B cell (primary cell): ENCODE measurements around the gene DENND1A. TPM values are rescaled to one million over a fixed set of nuclear protein-coding genes. Genes with fewer than 3 reads are reported as not detected.

ENCODE experiments used
- ATAC-seq: fragments of 200-7000 bp; cut with Tn5 transposase; one replicate; pipeline ENCODE4 v1.10.0; 2021; ENCODE audit warnings: low read depth, mild to moderate bottlenecking, moderate number of reproducible peaks, moderate library complexity
- CTCF ChIA-PET: fragments of 350-600 bp; sonication (Branson Sonifier 250); formaldehyde crosslinking; loops from one replicate; lab custom pipeline; 2021; ENCODE audit warnings: antibody characterized with exemption, inconsistent platforms; lab: Charles Lee
- POLR2A ChIA-PET: fragments of 350-600 bp; sonication (Branson Sonifier 250); formaldehyde crosslinking; loops from one replicate; lab custom pipeline; 2021; ENCODE audit warnings: antibody characterized with exemption; lab: Charles Lee
- DNase-seq: peaks from one replicate; pipeline ENCODE4 v3.0.0; 2013
- H2AFZ ChIP-seq: 2 replicates; pipeline ENCODE4 v1.6.1; 2012; ENCODE audit warnings: mild to moderate bottlenecking, low read depth, low read length; ENCODE audit not compliant: insufficient read depth, poor library complexity, severe bottlenecking
- H3K27ac ChIP-seq, 2 donors: 1 replicate in 1 of 2; 2 replicates in 1 of 2; pipeline ENCODE4 v1.5.1; 2012 to 2013; ENCODE audit warnings: low read length in 2 of 2, mild to moderate bottlenecking in 2 of 2, moderate library complexity in 1 of 2
- H3K27me3 ChIP-seq, 4 experiments: fragments of 200-600 bp in 1 of 4; sonication (generic) in 1 of 4; replicated peaks in 1 of 4; 1 replicate in 2 of 4; 2 replicates in 2 of 4; pipeline versions ENCODE4 v1.6.1 to v1.7.0; 2013 to 2016; ENCODE audit warnings: low read length in 3 of 4, mild to moderate bottlenecking in 2 of 4, mixed read lengths in 1 of 4, moderate library complexity in 1 of 4; ENCODE audit not compliant: insufficient read depth in 4 of 4, control insufficient read depth in 3 of 4; ENCODE audit errors: control extremely low read depth in 1 of 4
- H3K36me3 ChIP-seq, 2 experiments: replicated peaks in 1 of 2; 1 replicate in 1 of 2; 2 replicates in 1 of 2; pipeline versions ENCODE4 v1.6.1 to v1.7.1; 2013; ENCODE audit warnings: low read length in 1 of 2; ENCODE audit not compliant: insufficient read depth in 2 of 2, control insufficient read depth in 1 of 2; ENCODE audit errors: control extremely low read depth in 1 of 2, extremely low read depth in 1 of 2
- H3K4me1 ChIP-seq, 2 donors: fragments of 200-600 bp in 1 of 2; sonication (generic) in 1 of 2; 1 replicate in 1 of 2; 2 replicates in 1 of 2; pipeline versions ENCODE4 v1.5.1 to v1.6.1; 2013 to 2017; ENCODE audit warnings: low read length in 2 of 2; ENCODE audit not compliant: control insufficient read depth in 2 of 2, insufficient read depth in 2 of 2
- H3K4me2 ChIP-seq: replicated peaks from 2 replicates; pipeline ENCODE3; 2012; ENCODE audit warnings: mild to moderate bottlenecking, low read depth, low read length; ENCODE audit not compliant: poor library complexity, severe bottlenecking
- H3K4me3 ChIP-seq, 5 experiments: fragments of 200-600 bp in 1 of 5; sonication (generic) in 1 of 5; 1 replicate in 3 of 5; 2 replicates in 2 of 5; pipeline versions ENCODE4 v1.5.1 to v1.7.0; 2011 to 2016; ENCODE audit warnings: low read length in 4 of 5, mild to moderate bottlenecking in 4 of 5, low read depth in 2 of 5, control low read depth in 1 of 5, moderate library complexity in 1 of 5; ENCODE audit not compliant: insufficient read depth in 1 of 5; ENCODE audit errors: control extremely low read depth in 1 of 5, extremely low read depth in 1 of 5
- H3K79me2 ChIP-seq: fragments of 200-600 bp; sonication (generic); one replicate; pipeline ENCODE4 v1.6.0; 2016; ENCODE audit warnings: low read length; ENCODE audit not compliant: control insufficient read depth, insufficient read depth
- H3K9ac ChIP-seq: fragments of 200-600 bp; sonication (generic); 2 replicates; pipeline ENCODE4 v1.6.1; 2017; ENCODE audit warnings: mild to moderate bottlenecking, low read length, moderate library complexity
- H3K9me3 ChIP-seq, 3 donors: one replicate each; pipeline versions ENCODE4 v1.6.1 to v1.7.1; 2013; ENCODE audit warnings: low read length in 2 of 3; ENCODE audit not compliant: control insufficient read depth in 2 of 3, insufficient read depth in 1 of 3; ENCODE audit errors: control extremely low read depth in 1 of 3
- H4K20me1 ChIP-seq: 2 replicates; pipeline ENCODE4 v1.6.0; 2012; ENCODE audit warnings: mild to moderate bottlenecking, low read length; ENCODE audit not compliant: insufficient read depth, control insufficient read depth, poor library complexity, severe bottlenecking
- H3K27ac Mint-ChIP-seq: one replicate; pipeline ENCODE4 v1.8.0; 2021; ENCODE audit warnings: mixed read lengths
- H3K27me3 Mint-ChIP-seq: one replicate; pipeline ENCODE4 v1.8.0; 2021; ENCODE audit warnings: mixed read lengths
- H3K4me1 Mint-ChIP-seq: one replicate; pipeline ENCODE4 v1.8.0; 2021; ENCODE audit warnings: mixed read lengths
- H3K4me3 Mint-ChIP-seq: one replicate; pipeline ENCODE4 v1.8.0; 2021; ENCODE audit warnings: mixed read lengths
- H3K9me3 Mint-ChIP-seq: one replicate; pipeline ENCODE4 v1.8.0; 2022; ENCODE audit warnings: mixed read lengths; ENCODE audit not compliant: insufficient read depth
- EZH2 ChIP-seq: IDR thresholded peaks from 2 replicates; pipeline ENCODE4 v1.6.1; 2012; ENCODE audit warnings: borderline replicate concordance, low read depth, mild to moderate bottlenecking, moderate library complexity, low read length; ENCODE audit not compliant: insufficient read depth, poor library complexity, severe bottlenecking
- WGBS: methylation state at CpG from one replicate; pipeline ENCODE4 v1.1.5; 2013; ENCODE audit warnings: missing lambda C conversion rate; ENCODE audit not compliant: insufficient coverage; 5-methylcytosine and 5-hydroxymethylcytosine counted together
- intact Hi-C: fragments of 100-400 bp; cut with micrococcal nuclease; formaldehyde crosslinking; loops from one replicate; pipeline ENCODE4 v1.10.0; 2022
- polyA plus RNA-seq: library from polyadenylated mRNA; depleted of rRNA; stranded (reverse); fragments of >200 nt; gene quantifications from 2 replicates; pipeline ENCODE4 v1.2.3, GENCODE V29; 2012
- total RNA-seq, 2 donors: library from RNA; stranded (reverse); fragments of 120-200 nt in 1 of 2; gene quantifications; 1 replicate in 1 of 2; 2 replicates in 1 of 2; pipeline versions ENCODE4 v1.2.3 to v1.2.4, GENCODE V29; 2013 to 2022
- TF ChIP-seq, protein P1 (sequence below): fragments of 200-600 bp; IDR thresholded peaks from one replicate; pipeline ENCODE4 v1.8.0; 2022; ENCODE audit warnings: antibody characterized with exemption, mild to moderate bottlenecking

The DENND1A gene
- total and polyA plus RNA-seq, 2 donors (not counting 1 experiment from before 2014, with no cell fraction given): 10.8 to 26.0 TPM

DNA sequence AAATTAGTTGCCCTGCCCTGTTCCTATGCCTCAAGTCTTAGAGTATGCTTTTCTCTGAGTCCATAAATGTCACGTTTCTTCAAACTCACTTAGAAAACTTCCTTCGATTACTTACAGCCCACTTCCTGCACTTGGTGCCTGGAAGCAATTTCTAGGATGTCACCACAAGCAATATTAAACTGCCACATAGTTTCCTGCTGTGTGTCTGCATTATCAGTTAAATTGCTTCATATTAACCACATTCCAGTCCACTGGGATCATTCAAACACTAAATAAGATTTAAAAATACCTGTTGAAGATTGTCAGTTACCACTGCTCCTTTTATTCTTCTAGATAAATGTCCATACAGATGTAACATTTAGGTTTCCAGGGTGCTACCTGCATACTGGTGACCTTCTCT is 4.1 kb downstream of the DENND1A start:
- Histone ChIP-seq H3K9me3 (peaks cover 0 to 3% (median 0%) of the 10 kb centered on the region in 3 donors), H3K4me3 (no peak overlapping the region), H3K36me3 (peaks cover 0 to 3% of the 10 kb centered on the region in 2 experiments), H3K27me3 (no peaks in the 10 kb centered on the region), H4K20me1 (peaks cover 5% of the 10 kb centered on the region), H3K4me2 (no peak overlapping the region), H2AFZ (no peak overlapping the region), H3K79me2 (peaks cover 47% of the 10 kb centered on the region), H3K9ac (no peak overlapping the region), H3K27ac (no peak overlapping the region), H3K4me1 (peaks cover 23 to 27% of the 10 kb centered on the region in 2 donors)
- no peak overlapping the region for H3K4me3 Mint-ChIP-seq
- no peaks in the 10 kb centered on the region for H3K9me3 Mint-ChIP-seq
- TF ChIP-seq EZH2: no peak
- TF ChIP-seq, protein P1, sequence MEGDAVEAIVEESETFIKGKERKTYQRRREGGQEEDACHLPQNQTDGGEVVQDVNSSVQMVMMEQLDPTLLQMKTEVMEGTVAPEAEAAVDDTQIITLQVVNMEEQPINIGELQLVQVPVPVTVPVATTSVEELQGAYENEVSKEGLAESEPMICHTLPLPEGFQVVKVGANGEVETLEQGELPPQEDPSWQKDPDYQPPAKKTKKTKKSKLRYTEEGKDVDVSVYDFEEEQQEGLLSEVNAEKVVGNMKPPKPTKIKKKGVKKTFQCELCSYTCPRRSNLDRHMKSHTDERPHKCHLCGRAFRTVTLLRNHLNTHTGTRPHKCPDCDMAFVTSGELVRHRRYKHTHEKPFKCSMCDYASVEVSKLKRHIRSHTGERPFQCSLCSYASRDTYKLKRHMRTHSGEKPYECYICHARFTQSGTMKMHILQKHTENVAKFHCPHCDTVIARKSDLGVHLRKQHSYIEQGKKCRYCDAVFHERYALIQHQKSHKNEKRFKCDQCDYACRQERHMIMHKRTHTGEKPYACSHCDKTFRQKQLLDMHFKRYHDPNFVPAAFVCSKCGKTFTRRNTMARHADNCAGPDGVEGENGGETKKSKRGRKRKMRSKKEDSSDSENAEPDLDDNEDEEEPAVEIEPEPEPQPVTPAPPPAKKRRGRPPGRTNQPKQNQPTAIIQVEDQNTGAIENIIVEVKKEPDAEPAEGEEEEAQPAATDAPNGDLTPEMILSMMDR: no peak
- ATAC-seq: no peak
- 21% methylated on average over 2 of the region's 2 CpGs for WGBS
- peaks cover 40% of the 10 kb centered on the region for H3K4me1 Mint-ChIP-seq
- ChIA-PET CTCF (no interaction called here), POLR2A (no interaction called here)
- no peaks in the 10 kb centered on the region for H3K27me3 Mint-ChIP-seq
- no peak overlapping the region for H3K27ac Mint-ChIP-seq
- no peak for DNase-seq
- intact Hi-C loops: no loop called here

DNA sequence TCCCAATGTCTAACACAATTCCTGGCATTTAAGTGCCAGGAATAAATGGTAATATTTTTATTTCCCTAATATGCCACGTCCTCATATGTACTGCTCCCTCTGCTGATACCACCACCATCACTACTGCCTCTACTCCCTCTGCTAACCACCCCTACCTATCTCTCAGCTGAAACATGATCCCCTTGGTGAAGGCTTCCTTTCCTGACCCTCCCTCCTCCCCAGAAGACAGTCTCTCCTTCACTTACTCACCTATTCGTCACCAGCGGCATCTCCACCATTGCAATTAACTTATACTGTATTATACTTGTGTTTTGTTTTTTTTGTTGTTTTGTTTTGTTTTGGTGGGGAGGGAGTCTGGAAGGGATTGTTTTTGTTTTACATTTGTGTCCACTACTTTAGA is 4.8 kb downstream of the DENND1A start:
- ChIA-PET POLR2A (no interaction called here), CTCF (no interaction called here)
- DNase-seq (no peak), ATAC-seq (no peak)
- WGBS: 100% methylated on average over 1 of the region's 3 CpGs
- Histone ChIP-seq H3K4me2 (no peak overlapping the region), H4K20me1 (peaks cover 5% of the 10 kb centered on the region), H3K9ac (no peak overlapping the region), H3K79me2 (peaks cover 47% of the 10 kb centered on the region), H3K27me3 (no peaks in the 10 kb centered on the region), H3K9me3 (peaks cover 0 to 3% (median 0%) of the 10 kb centered on the region in 3 donors), H3K4me1 (peaks cover 19 to 23% of the 10 kb centered on the region in 2 donors), H2AFZ (no peak overlapping the region), H3K27ac (no peak overlapping the region), H3K4me3 (no peak overlapping the region), H3K36me3 (peaks cover 0 to 3% of the 10 kb centered on the region in 2 experiments)
- Mint-ChIP-seq H3K27me3 (no peaks in the 10 kb centered on the region), H3K4me3 (no peak overlapping the region), H3K9me3 (no peaks in the 10 kb centered on the region), H3K27ac (no peak overlapping the region), H3K4me1 (peaks cover 33% of the 10 kb centered on the region)
- TF ChIP-seq, protein P1: no peak
- no peak for TF ChIP-seq EZH2
- intact Hi-C loops: no loop called here
